Hepatocyte (in vitro differentiated cells): ENCODE data around the gene TAAR1.

Source experiments
- CTCF ChIP-seq: fragments of 200-600 bp; sonication (generic); IDR thresholded peaks from 2 replicates; pipeline ENCODE4 v1.5.1; 2016; ENCODE audit warnings: antibody characterized with exemption, mild to moderate bottlenecking; ENCODE audit not compliant: poor library complexity
- EZH2 ChIP-seq: fragments of 200-600 bp; sonication (generic); IDR thresholded peaks from 2 replicates; pipeline ENCODE4 v1.6.1; 2016; ENCODE audit warnings: antibody characterized with exemption, mild to moderate bottlenecking, borderline replicate concordance
- EZH2phosphoT487 ChIP-seq: fragments of 200-600 bp; sonication (generic); IDR thresholded peaks from one replicate; pipeline ENCODE4 v1.6.1; 2018; ENCODE audit warnings: antibody characterized with exemption, mild to moderate bottlenecking, low read depth, moderate library complexity; ENCODE audit not compliant: unreplicated experiment, severe bottlenecking

- no peak for TF ChIP-seq CTCF
- TF ChIP-seq EZH2phosphoT487 = no peak
- no peak for TF ChIP-seq EZH2
Measured at GRCh38 chr6:132624175-132624574, 34.8 kb downstream of the TAAR1 start, which contains the start of gene TAAR2.
